ENCODE measurements around the gene HSPA1B. TPM values are rescaled to one million over a fixed set of nuclear protein-coding genes. Genes with fewer than 3 reads are reported as not detected.
"Not testable (repeated sequence)": the region's sequence is repeated elsewhere in the genome, so short reads cannot be mapped to it uniquely, and the experiment has no call there.

The HSPA1B gene
- total RNA-seq, 1 donor from 2014 or later, result 122 TPM

- no peaks in the 10 kb centered on the region for H3K27me3 ChIP-seq (ENCODE audit: low read depth)
- H3K27ac ChIP-seq, result peak within 1 kb of the TSS; percentile 86
- peaks cover 38% of the 10 kb centered on the region for H3K36me3 ChIP-seq
- TF ChIP-seq, protein P1, sequence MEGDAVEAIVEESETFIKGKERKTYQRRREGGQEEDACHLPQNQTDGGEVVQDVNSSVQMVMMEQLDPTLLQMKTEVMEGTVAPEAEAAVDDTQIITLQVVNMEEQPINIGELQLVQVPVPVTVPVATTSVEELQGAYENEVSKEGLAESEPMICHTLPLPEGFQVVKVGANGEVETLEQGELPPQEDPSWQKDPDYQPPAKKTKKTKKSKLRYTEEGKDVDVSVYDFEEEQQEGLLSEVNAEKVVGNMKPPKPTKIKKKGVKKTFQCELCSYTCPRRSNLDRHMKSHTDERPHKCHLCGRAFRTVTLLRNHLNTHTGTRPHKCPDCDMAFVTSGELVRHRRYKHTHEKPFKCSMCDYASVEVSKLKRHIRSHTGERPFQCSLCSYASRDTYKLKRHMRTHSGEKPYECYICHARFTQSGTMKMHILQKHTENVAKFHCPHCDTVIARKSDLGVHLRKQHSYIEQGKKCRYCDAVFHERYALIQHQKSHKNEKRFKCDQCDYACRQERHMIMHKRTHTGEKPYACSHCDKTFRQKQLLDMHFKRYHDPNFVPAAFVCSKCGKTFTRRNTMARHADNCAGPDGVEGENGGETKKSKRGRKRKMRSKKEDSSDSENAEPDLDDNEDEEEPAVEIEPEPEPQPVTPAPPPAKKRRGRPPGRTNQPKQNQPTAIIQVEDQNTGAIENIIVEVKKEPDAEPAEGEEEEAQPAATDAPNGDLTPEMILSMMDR (IDR thresholded peaks at IDR 0.05), result no peak
- peak within 1 kb of the TSS; percentile 84 for H3K4me3 ChIP-seq
- H3K9me3 ChIP-seq, result no peaks in the 10 kb centered on the region
- DNase-seq, result peak; percentile 100
- peak; percentile 98 to 99 for ATAC-seq
- intact Hi-C loops (cut with DNase I), result no loop called here
- H3K4me1 ChIP-seq, result peaks cover 25% of the 10 kb centered on the region
Observed at GRCh38 chr6:31862344-31863235, 35.1 kb downstream of the HSPA1B start, which contains the start of gene NEU1. Gene NEU1, minus strand, starts transcription at chr6:31862821. Its CDS starts 45 bp downstream, at chr6:31862776.

GRCh38 chr6:31864123-31864562 is 36.6 kb downstream of the HSPA1B start:
- Histone ChIP-seq H3K4me1 (peaks cover 25% of the 10 kb centered on the region), H3K27ac (peak overlapping the region; percentile 83), H3K36me3 (peaks cover 22% of the 10 kb centered on the region), H3K4me3 (peak overlapping the region; percentile 84)
- H3K9me3 ChIP-seq; intact Hi-C loops (cut with DNase I); H3K27me3 ChIP-seq (ENCODE audit: low read depth); DNase-seq; ATAC-seq: not testable (repeated sequence)

DNA sequence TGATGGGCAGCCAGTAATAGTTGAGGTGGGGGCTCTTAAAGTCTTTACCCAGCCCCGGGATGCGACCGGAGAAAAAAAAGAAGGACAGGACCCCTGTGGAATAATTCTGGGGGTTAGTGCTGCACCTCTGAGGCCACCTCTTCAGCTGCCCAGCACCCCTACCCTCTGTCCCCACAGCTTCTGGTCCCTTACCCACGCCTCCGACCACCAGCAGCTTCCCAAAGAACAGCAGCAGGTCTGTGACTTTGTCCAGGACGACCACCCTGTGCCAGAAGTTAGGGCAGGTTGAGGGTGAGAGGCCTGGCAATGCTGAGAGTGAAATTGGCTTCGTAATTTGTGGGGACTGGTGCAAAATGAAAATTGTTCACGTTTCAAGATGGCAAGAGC is 37.3 kb downstream of the HSPA1B start:
- no peak for DNase-seq
- peaks cover 25% of the 10 kb centered on the region for H3K4me1 ChIP-seq
- intact Hi-C loops (cut with DNase I), result no loop called here

GRCh38 chr6:31865205-31866118 is 37.9 kb downstream of the HSPA1B start:
- intact Hi-C loops (cut with DNase I), result no loop called here
- TF ChIP-seq, protein P1 (IDR thresholded peaks at IDR 0.05), result no peak

More for the DNA sequence above, 37.3 kb downstream of the HSPA1B start:
- no peak for ATAC-seq
- Histone ChIP-seq H3K27ac (no peak overlapping the region), H3K9me3 (no peaks in the 10 kb centered on the region), H3K36me3 (peaks cover 16% of the 10 kb centered on the region), H3K4me3 (no peak overlapping the region), H3K27me3 (ENCODE audit: low read depth) (no peaks in the 10 kb centered on the region)
- TF ChIP-seq, protein P1 (IDR thresholded peaks at IDR 0.05), result no peak

DNA sequence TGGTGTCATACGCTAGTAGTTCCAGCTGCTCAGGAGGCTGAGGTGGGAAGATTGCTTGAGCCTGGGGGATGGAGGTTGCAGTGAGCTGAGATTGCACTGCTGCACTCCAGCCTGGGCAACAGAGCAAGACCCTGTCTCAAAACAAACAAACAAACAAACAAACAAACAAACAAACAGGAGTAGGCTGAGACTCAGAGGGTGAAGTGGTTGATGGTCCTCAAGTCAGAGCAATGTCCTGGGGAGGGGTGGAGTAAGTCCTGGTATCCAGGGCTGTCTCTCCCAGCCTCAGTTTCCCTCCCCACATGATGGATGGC is 41.1 kb downstream of the HSPA1B start:
- intact Hi-C loops (cut with DNase I); H3K36me3 ChIP-seq: not testable (repeated sequence)

More at GRCh38 chr6:31865205-31866118, 37.9 kb downstream of the HSPA1B start:
- Histone ChIP-seq H3K9me3 (no peaks in the 10 kb centered on the region), H3K27ac (no peak overlapping the region), H3K4me1 (peaks cover 25% of the 10 kb centered on the region), H3K4me3 (no peak overlapping the region), H3K36me3 (peaks cover 9% of the 10 kb centered on the region), H3K27me3 (ENCODE audit: low read depth) (no peaks in the 10 kb centered on the region)
- DNase-seq (no peak), ATAC-seq (no peak)

GRCh38 chr6:31869343-31869742 is 41.8 kb downstream of the HSPA1B start:
- Histone ChIP-seq H3K4me3 (no peak overlapping the region), H3K4me1 (peaks cover 2% of the 10 kb centered on the region), H3K27ac (no peak overlapping the region), H3K27me3 (ENCODE audit: low read depth) (no peaks in the 10 kb centered on the region), H3K36me3 (no peaks in the 10 kb centered on the region), H3K9me3 (no peaks in the 10 kb centered on the region)
- no peak for ATAC-seq
- DNase-seq, result no peak
- intact Hi-C loops (cut with DNase I), result no loop called here
- TF ChIP-seq, protein P1 (IDR thresholded peaks at IDR 0.05), result no peak

More for the DNA sequence above, 41.1 kb downstream of the HSPA1B start:
- not testable (repeated sequence) for DNase-seq; H3K4me3 ChIP-seq; H3K4me1 ChIP-seq; H3K27ac ChIP-seq; H3K9me3 ChIP-seq; ATAC-seq; H3K27me3 ChIP-seq (ENCODE audit: low read depth)

Data from lower lobe of right lung (tissue), 2 donors.